ENCODE results near the gene WWOX. TPM values are rescaled to one million over a fixed set of nuclear protein-coding genes. Genes with fewer than 3 reads are reported as not detected.
A peak's percentile ranks its signal among the peaks of the same experiment; 100 is the strongest.

Gene WWOX
- total and polyA plus RNA-seq, 2 of the 8 experiments (the other 6 are each of a cell fraction or from before 2014, with no cell fraction given) = 5.4 to 16.7 TPM

DNA sequence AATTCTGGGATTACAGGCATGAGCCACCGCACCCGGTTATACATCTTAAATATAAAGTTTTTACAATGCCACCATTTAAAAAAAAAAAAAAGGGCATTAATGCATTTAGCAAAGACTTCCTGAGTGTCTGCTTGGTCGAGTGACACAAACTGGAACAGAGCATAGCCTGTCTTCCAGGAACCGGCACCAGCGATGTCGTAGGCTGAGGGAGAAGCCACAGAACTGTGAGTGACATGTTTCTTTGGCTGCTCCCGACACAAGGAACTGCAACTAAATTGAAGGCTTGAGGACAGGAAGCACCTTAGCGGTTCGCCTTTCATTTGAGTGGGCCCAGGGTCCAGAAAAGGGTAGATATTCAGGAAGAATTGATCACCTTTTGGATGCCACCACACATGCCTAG is 783.3 kb downstream of the WWOX start:
- Histone ChIP-seq H2BK12ac (ENCODE audit: low read depth, low read length) (0 out of 2 replicates have a peak overlapping the region, but pooled peaks have one; percentile 55), H3K27me3 (replicated peaks in 1 of 4; ENCODE audit: control insufficient read depth in 3 of 4, extremely low read depth in 1 of 4, insufficient read depth in 3 of 4, low read length in 3 of 4) (no peaks in the 10 kb centered on the region), H3K23ac (ENCODE audit: insufficient read length) (no peak overlapping the region), H2BK20ac (ENCODE audit: low read length) (no peak overlapping the region), H3K56ac (replicated peaks; ENCODE audit: insufficient read length, low read depth, low read length) (no peak overlapping the region), H3K79me1 (ENCODE audit: low read depth, low read length) (no peaks in the 10 kb centered on the region), H3K79me2 (ENCODE audit: control insufficient read depth in 1 of 2, insufficient read depth in 2 of 2, low read length in 2 of 2) (no peaks in the 10 kb centered on the region; a peak in 1 of 4 replicates), H3K18ac (ENCODE audit: extremely low read depth, low read length) (no peak overlapping the region), H3K23me2 (ENCODE audit: low read depth, low read length) (no peaks in the 10 kb centered on the region; the same call in 1 of the 2 replicates), H3K9me3 (ENCODE audit: insufficient read depth in 2 of 2, low read depth in 1 of 2, low read length in 1 of 2) (no peaks in the 10 kb centered on the region), H3K4me3 (ENCODE audit: extremely low read depth in 1 of 4, insufficient read depth in 2 of 4, low read depth in 3 of 4, low read length in 4 of 4) (no peak overlapping the region), H3K27ac (ENCODE audit: low read depth, low read length) (no peak overlapping the region), H2AFZ (ENCODE audit: low read length) (no peak overlapping the region), H3K36me3 (ENCODE audit: control insufficient read depth in 2 of 4, insufficient read depth in 4 of 4, low read length in 3 of 4) (no peaks in the 10 kb centered on the region), H4K8ac (ENCODE audit: extremely low read depth, insufficient read depth, low read length) (no peak overlapping the region), H3K4me2 (ENCODE audit: insufficient read depth in 1 of 2, low read depth in 2 of 2, low read length in 2 of 2) (no peak overlapping the region), H2BK5ac (ENCODE audit: low read depth, low read length) (peak overlapping the region; percentile 56; the same call in 1 of the 2 replicates), H4K5ac (ENCODE audit: insufficient read length, low read depth, low read length) (no peak overlapping the region), H3K14ac (ENCODE audit: insufficient read length) (no peak overlapping the region), H3K9ac (replicated peaks in 1 of 4; ENCODE audit: extremely low read depth in 1 of 4, low read depth in 3 of 4, low read length in 3 of 4) (0 out of 7 replicates have a peak overlapping the region, but pooled peaks of 1 of the 4 experiments have one; percentile 18), H3K4ac (replicated peaks; ENCODE audit: insufficient read length, low read depth, low read length) (no peak overlapping the region), H4K20me1 (replicated peaks in 1 of 2; ENCODE audit: control insufficient read depth in 1 of 2, insufficient read depth in 2 of 2, low read length in 2 of 2) (no peaks in the 10 kb centered on the region), H3K4me1 (replicated peaks in 1 of 4; ENCODE audit: control insufficient read depth in 3 of 4, insufficient read depth in 4 of 4, low read length in 3 of 4) (peaks cover 0 to 5% (median 0%) of the 10 kb centered on the region in 4 experiments; a peak in 2 of 7 replicates), H2AK5ac (ENCODE audit: low read depth, low read length) (no peak overlapping the region; the same call in 1 of the 2 replicates), H2BK120ac (replicated peaks; ENCODE audit: low read depth, low read length) (no peak overlapping the region), H2BK15ac (ENCODE audit: low read length) (no peak overlapping the region), H4K91ac (replicated peaks; ENCODE audit: insufficient read length, low read length) (no peak overlapping the region)
- POLR2A ChIA-PET (ENCODE audit: partially characterized antibody) = interaction anchor here (0.7 kb wide), 1 partner anchor 127 kb away, joined by 3 read pairs; no protein-coding TSS in a partner anchor
- no peak for FAIRE-seq
- WGBS, 2 experiments (ENCODE audit: extremely low coverage in 1 of 2, insufficient coverage in 1 of 2, insufficient read length in 1 of 2, insufficient replicate concordance in 2 of 2, low coverage in 1 of 2, low lambda C conversion rate in 2 of 2, missing lambda C conversion rate in 1 of 2) = 89% methylated on average over 7 of the region's 9 CpGs; no CpG with 5 or more reads in 1 of the 2 experiments
- DNase-seq (ENCODE audit: low read depth in 1 of 2, low spot score in 2 of 2) = no peak
- CTCF ChIA-PET (ENCODE audit: partially characterized antibody) = no interaction called here
- TF ChIP-seq NRF1 (IDR thresholded peaks at IDR 0.05; ENCODE audit: low read depth, low read length) (no peak), POU5F1 (IDR thresholded peaks at IDR 0.05; ENCODE audit: low read depth, low read length) (no peak), CHD1 (IDR thresholded peaks at IDR 0.05; ENCODE audit: low read depth, low read length) (no peak), RAD21 (IDR thresholded peaks at IDR 0.05 in 1 of 2, conservative IDR thresholded peaks at IDR 0.05 in 1 of 2; ENCODE audit: low read depth in 2 of 2, low read length in 2 of 2) (no peak), BRCA1 (IDR thresholded peaks at IDR 0.05; ENCODE audit: low read depth, low read length) (no peak), ASH2L (IDR thresholded peaks at IDR 0.05; ENCODE audit: low read length) (no peak), PHF8 (conservative IDR thresholded peaks at IDR 0.05; ENCODE audit: low read depth, low read length) (no peak), CTCF (IDR thresholded peaks at IDR 0.05; ENCODE audit: control extremely low read depth in 1 of 3, insufficient read depth in 1 of 3, low read depth in 1 of 3, low read length in 3 of 3) (no peak)
- TF ChIP-seq, protein P1, sequence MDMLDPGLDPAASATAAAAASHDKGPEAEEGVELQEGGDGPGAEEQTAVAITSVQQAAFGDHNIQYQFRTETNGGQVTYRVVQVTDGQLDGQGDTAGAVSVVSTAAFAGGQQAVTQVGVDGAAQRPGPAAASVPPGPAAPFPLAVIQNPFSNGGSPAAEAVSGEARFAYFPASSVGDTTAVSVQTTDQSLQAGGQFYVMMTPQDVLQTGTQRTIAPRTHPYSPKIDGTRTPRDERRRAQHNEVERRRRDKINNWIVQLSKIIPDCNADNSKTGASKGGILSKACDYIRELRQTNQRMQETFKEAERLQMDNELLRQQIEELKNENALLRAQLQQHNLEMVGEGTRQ (IDR thresholded peaks at IDR 0.05; ENCODE audit: low read length) = no peak

Data from H1 (cell line).